ENCODE data around the gene LHFPL4. TPM values are rescaled to one million over a fixed set of nuclear protein-coding genes. Genes with fewer than 3 reads are reported as not detected.
"Not testable (repeated sequence)": the region's sequence is repeated elsewhere in the genome, so short reads cannot be mapped to it uniquely, and the experiment has no call there.

The LHFPL4 gene
- total RNA-seq, 3 donors from 2014 or later: not detected

- Mint-ChIP-seq H3K4me3 (no peak overlapping the region), H3K36me3 (ENCODE audit: insufficient read depth) (no peaks in the 10 kb centered on the region), H3K4me1 (ENCODE audit: low read depth) (no peaks in the 10 kb centered on the region), H3K27me3 (ENCODE audit: low read depth) (peaks cover 36% of the 10 kb centered on the region), H3K9me3 (no peaks in the 10 kb centered on the region)
- ATAC-seq (no peak), DNase-seq (no peak)
These were observed 45.7 kb downstream of the LHFPL4 start for GRCh38 chr3:9507586-9508578.

- no peak overlapping the region for H3K4me3 Mint-ChIP-seq
- H3K9me3 Mint-ChIP-seq: no peaks in the 10 kb centered on the region
- H3K27me3 Mint-ChIP-seq (ENCODE audit: low read depth): peaks cover 54% of the 10 kb centered on the region
- ATAC-seq (peak; percentile 57 to 58), DNase-seq (peak; percentile 59)
- H3K36me3 Mint-ChIP-seq (ENCODE audit: insufficient read depth): no peaks in the 10 kb centered on the region
- peaks cover 6% of the 10 kb centered on the region for H3K4me1 Mint-ChIP-seq (ENCODE audit: low read depth)
These were observed 50.3 kb downstream of the LHFPL4 start for GRCh38 chr3:9503283-9503682.

GRCh38 chr3:9501226-9501625 lies 52.4 kb downstream of the LHFPL4 start:
- H3K4me3 Mint-ChIP-seq: no peak overlapping the region
- no peak for ATAC-seq
- peaks cover 6% of the 10 kb centered on the region for H3K4me1 Mint-ChIP-seq (ENCODE audit: low read depth)
- H3K9me3 Mint-ChIP-seq: no peaks in the 10 kb centered on the region
- no peaks in the 10 kb centered on the region for H3K36me3 Mint-ChIP-seq (ENCODE audit: insufficient read depth)
- no peak for DNase-seq
- peaks cover 45% of the 10 kb centered on the region for H3K27me3 Mint-ChIP-seq (ENCODE audit: low read depth)

GRCh38 chr3:9500108-9501050 lies 53.2 kb downstream of the LHFPL4 start:
- Mint-ChIP-seq H3K36me3 (ENCODE audit: insufficient read depth) (no peaks in the 10 kb centered on the region), H3K9me3 (no peaks in the 10 kb centered on the region), H3K4me1 (ENCODE audit: low read depth) (peaks cover 6% of the 10 kb centered on the region), H3K27me3 (ENCODE audit: low read depth) (peaks cover 41% of the 10 kb centered on the region), H3K4me3 (no peak overlapping the region)
- ATAC-seq (peak; percentile 83 to 85), DNase-seq (peak; percentile 34)

GRCh38 chr3:9499455-9500107 lies 54.0 kb downstream of the LHFPL4 start:
- peaks cover 41% of the 10 kb centered on the region for H3K27me3 Mint-ChIP-seq (ENCODE audit: low read depth)
- ATAC-seq: no peak
- peaks cover 2% of the 10 kb centered on the region for H3K36me3 Mint-ChIP-seq (ENCODE audit: insufficient read depth)
- no peak overlapping the region for H3K4me3 Mint-ChIP-seq
- H3K9me3 Mint-ChIP-seq: no peaks in the 10 kb centered on the region
- H3K4me1 Mint-ChIP-seq (ENCODE audit: low read depth): peaks cover 6% of the 10 kb centered on the region
- no peak for DNase-seq

- ATAC-seq (no peak), DNase-seq (no peak)
- Mint-ChIP-seq H3K4me3 (no peak overlapping the region), H3K27me3 (ENCODE audit: low read depth) (peaks cover 41% of the 10 kb centered on the region), H3K4me1 (ENCODE audit: low read depth) (peaks cover 6% of the 10 kb centered on the region), H3K36me3 (ENCODE audit: insufficient read depth) (peaks cover 7% of the 10 kb centered on the region), H3K9me3 (no peaks in the 10 kb centered on the region)
These were observed 54.8 kb downstream of the LHFPL4 start for GRCh38 chr3:9498781-9499180.

GRCh38 chr3:9497821-9498565 lies 55.6 kb downstream of the LHFPL4 start:
- DNase-seq (no peak), ATAC-seq (no peak)
- H3K4me3 Mint-ChIP-seq: no peak overlapping the region
- no peaks in the 10 kb centered on the region for H3K9me3 Mint-ChIP-seq
- peaks cover 6% of the 10 kb centered on the region for H3K4me1 Mint-ChIP-seq (ENCODE audit: low read depth)
- H3K36me3 Mint-ChIP-seq (ENCODE audit: insufficient read depth): peaks cover 7% of the 10 kb centered on the region
- H3K27me3 Mint-ChIP-seq (ENCODE audit: low read depth): peaks cover 38% of the 10 kb centered on the region

GRCh38 chr3:9496893-9497292 lies 56.7 kb downstream of the LHFPL4 start:
- peaks cover 29% of the 10 kb centered on the region for H3K27me3 Mint-ChIP-seq (ENCODE audit: low read depth)
- DNase-seq: no peak
- H3K9me3 Mint-ChIP-seq: no peaks in the 10 kb centered on the region
- H3K36me3 Mint-ChIP-seq (ENCODE audit: insufficient read depth): peaks cover 7% of the 10 kb centered on the region
- peaks cover 6% of the 10 kb centered on the region for H3K4me1 Mint-ChIP-seq (ENCODE audit: low read depth)
- H3K4me3 Mint-ChIP-seq: no peak overlapping the region
- no peak for ATAC-seq

- not testable (repeated sequence) for H3K4me1 Mint-ChIP-seq (ENCODE audit: low read depth); ATAC-seq; H3K9me3 Mint-ChIP-seq; DNase-seq; H3K4me3 Mint-ChIP-seq; H3K27me3 Mint-ChIP-seq (ENCODE audit: low read depth); H3K36me3 Mint-ChIP-seq (ENCODE audit: insufficient read depth)
These were observed 59.6 kb downstream of the LHFPL4 start for GRCh38 chr3:9494036-9494435.

- Mint-ChIP-seq H3K4me3 (no peak overlapping the region), H3K9me3 (peaks cover 7% of the 10 kb centered on the region), H3K27me3 (ENCODE audit: low read depth) (no peaks in the 10 kb centered on the region), H3K36me3 (ENCODE audit: insufficient read depth) (peaks cover 14% of the 10 kb centered on the region), H3K4me1 (ENCODE audit: low read depth) (no peaks in the 10 kb centered on the region)
- ATAC-seq (no peak), DNase-seq (no peak)
These were observed 62.1 kb downstream of the LHFPL4 start for GRCh38 chr3:9491506-9491905.

GRCh38 chr3:9485248-9485647 lies 68.4 kb downstream of the LHFPL4 start:
- Mint-ChIP-seq H3K36me3 (ENCODE audit: insufficient read depth) (peaks cover 35% of the 10 kb centered on the region), H3K27me3 (ENCODE audit: low read depth) (no peaks in the 10 kb centered on the region), H3K4me1 (ENCODE audit: low read depth) (no peaks in the 10 kb centered on the region), H3K4me3 (no peak overlapping the region), H3K9me3 (peaks cover 7% of the 10 kb centered on the region)
- DNase-seq (no peak), ATAC-seq (no peak)

GRCh38 chr3:9480265-9480664 lies 73.4 kb downstream of the LHFPL4 start:
- H3K4me3 Mint-ChIP-seq: no peak overlapping the region
- no peaks in the 10 kb centered on the region for H3K4me1 Mint-ChIP-seq (ENCODE audit: low read depth)
- H3K27me3 Mint-ChIP-seq (ENCODE audit: low read depth): no peaks in the 10 kb centered on the region
- DNase-seq (no peak), ATAC-seq (no peak)
- no peaks in the 10 kb centered on the region for H3K9me3 Mint-ChIP-seq
- peaks cover 58% of the 10 kb centered on the region for H3K36me3 Mint-ChIP-seq (ENCODE audit: insufficient read depth)

GRCh38 chr3:9476935-9477334 lies 76.7 kb downstream of the LHFPL4 start:
- Mint-ChIP-seq H3K9me3 (no peaks in the 10 kb centered on the region), H3K27me3 (ENCODE audit: low read depth) (no peaks in the 10 kb centered on the region), H3K36me3 (ENCODE audit: insufficient read depth) (peaks cover 73% of the 10 kb centered on the region), H3K4me3 (no peak overlapping the region), H3K4me1 (ENCODE audit: low read depth) (no peaks in the 10 kb centered on the region)
- ATAC-seq (no peak), DNase-seq (no peak)

Measured in activated T-cell treated with anti-CD3 and anti-CD28 coated beads, Interleukin-2, amount 50 U/mL, for 4 hours (primary cell).